BJ (cell line): ENCODE results near the gene GPSM1. TPM values are rescaled to one million over a fixed set of nuclear protein-coding genes. Genes with fewer than 3 reads are reported as not detected.

Experiments used
- CTCF ChIA-PET: fragments of 350-600 bp; formaldehyde crosslinking; extraction: SDS; loops from one replicate; lab custom pipeline; 2021; ENCODE audit warnings: antibody characterized with exemption, inconsistent platforms; lab: Yijun Ruan, JAX
- POLR2A ChIA-PET: fragments of 300-600 bp; sonication (Branson Sonifier 250); formaldehyde crosslinking; extraction: SDS; loops from one replicate; lab custom pipeline; 2021; ENCODE audit warnings: antibody characterized with exemption; lab: Charles Lee
- DNase-seq: peaks from one replicate; pipeline ENCODE4 v3.0.0-alpha.2; 2011; ENCODE audit warnings: low read depth
- H3K27me3 ChIP-seq: 2 replicates; pipeline ENCODE4 v1.6.0; 2011; ENCODE audit warnings: low read length; ENCODE audit not compliant: control insufficient read depth, insufficient read depth
- H3K36me3 ChIP-seq: 2 replicates; pipeline ENCODE4 v1.5.1; 2011; ENCODE audit warnings: low read length; ENCODE audit not compliant: control insufficient read depth, insufficient read depth
- H3K4me3 ChIP-seq: 2 replicates; pipeline ENCODE4 v1.5.1; 2011; ENCODE audit warnings: low read depth, mild to moderate bottlenecking, control low read depth, low read length
- CTCF ChIP-seq: IDR thresholded peaks from 2 replicates; pipeline ENCODE4 v1.5.1; 2011; ENCODE audit warnings: low read depth, mild to moderate bottlenecking, control low read depth, inconsistent platforms, low read length, moderate library complexity; ENCODE audit not compliant: insufficient read depth
- polyA plus RNA-seq: library from polyadenylated mRNA; depleted of rRNA; stranded (reverse); fragments of >200 nt; gene quantifications from 2 replicates; pipeline ENCODE4 v1.2.3, GENCODE V29; 2011

Gene GPSM1
- polyA plus RNA-seq, 1 experiment: 33.1 TPM

GRCh38 chr9:136312009-136312375 is 15.3 kb upstream of the GPSM1 start:
- POLR2A ChIA-PET: no interaction called here
- TF ChIP-seq CTCF: no peak
- CTCF ChIA-PET: interaction anchor here (0.6 to 4.9 kb wide), 16 partner anchors 13 to 196 kb away, joined by 3 to 93 read pairs (median 6); partner anchors contain the start of genes CARD9, DNLZ, GPSM1 and SNAPC4
- no peak for DNase-seq
- Histone ChIP-seq H3K27me3 (no peaks in the 10 kb centered on the region), H3K4me3 (no peak overlapping the region), H3K36me3 (no peaks in the 10 kb centered on the region)

GRCh38 chr9:136312436-136312835 is 14.9 kb upstream of the GPSM1 start:
- ChIA-PET CTCF (interaction anchor here (0.6 to 4.9 kb wide), 25 partner anchors 8 to 196 kb away, joined by 3 to 93 read pairs (median 5); partner anchors contain the start of genes CARD9, DNLZ, GPSM1 and SNAPC4), POLR2A (no interaction called here)
- TF ChIP-seq CTCF: peak; percentile 92

GRCh38 chr9:136313111-136314055 is 14.0 kb upstream of the GPSM1 start:
- CTCF ChIA-PET: interaction anchor here (0.8 to 4.9 kb wide), 25 partner anchors 9 to 131 kb away, joined by 3 to 93 read pairs (median 5); partner anchors contain the start of genes CARD9, DNLZ, GPSM1 and SNAPC4
- POLR2A ChIA-PET: no interaction called here
- DNase-seq: no peak
- H3K4me3 ChIP-seq: no peak overlapping the region
- H3K27me3 ChIP-seq: no peaks in the 10 kb centered on the region
- no peaks in the 10 kb centered on the region for H3K36me3 ChIP-seq
- no peak for TF ChIP-seq CTCF

More at GRCh38 chr9:136312436-136312835, 14.9 kb upstream of the GPSM1 start:
- no peak for DNase-seq
- Histone ChIP-seq H3K36me3 (no peaks in the 10 kb centered on the region), H3K27me3 (no peaks in the 10 kb centered on the region), H3K4me3 (no peak overlapping the region)

- POLR2A ChIA-PET: no interaction called here
- H3K27me3 ChIP-seq: no peaks in the 10 kb centered on the region
- CTCF ChIA-PET: interaction anchor here (1.0 to 4.9 kb wide), 5 partner anchors 11 to 88 kb away, joined by 3 to 93 read pairs (median 68); partner anchors contain the start of genes CARD9, DNLZ, GPSM1 and SNAPC4
- DNase-seq: no peak
- H3K4me3 ChIP-seq: no peak overlapping the region
- no peak for TF ChIP-seq CTCF
- no peaks in the 10 kb centered on the region for H3K36me3 ChIP-seq
These were observed 13.3 kb upstream of the GPSM1 start for GRCh38 chr9:136314056-136314416.

- POLR2A ChIA-PET: no interaction called here
- Histone ChIP-seq H3K27me3 (no peaks in the 10 kb centered on the region), H3K36me3 (no peaks in the 10 kb centered on the region), H3K4me3 (no peak overlapping the region)
- TF ChIP-seq CTCF: no peak
- DNase-seq: no peak
- CTCF ChIA-PET: interaction anchor here (4.9 kb wide), 1 partner anchor 10 kb away, joined by 93 read pairs; the partner anchor contains the start of gene GPSM1
These were observed 12.4 kb upstream of the GPSM1 start for GRCh38 chr9:136314944-136315343.
